ENCODE results near the gene IQSEC1. TPM values are rescaled to one million over a fixed set of nuclear protein-coding genes. Genes with fewer than 3 reads are reported as not detected.

IQSEC1 gene
- total and polyA plus RNA-seq, 9 of the 15 experiments (the other 6 are each of a cell fraction or from before 2014, with no cell fraction given), result 0.56 to 39.0 (median 6.8) TPM

DNA sequence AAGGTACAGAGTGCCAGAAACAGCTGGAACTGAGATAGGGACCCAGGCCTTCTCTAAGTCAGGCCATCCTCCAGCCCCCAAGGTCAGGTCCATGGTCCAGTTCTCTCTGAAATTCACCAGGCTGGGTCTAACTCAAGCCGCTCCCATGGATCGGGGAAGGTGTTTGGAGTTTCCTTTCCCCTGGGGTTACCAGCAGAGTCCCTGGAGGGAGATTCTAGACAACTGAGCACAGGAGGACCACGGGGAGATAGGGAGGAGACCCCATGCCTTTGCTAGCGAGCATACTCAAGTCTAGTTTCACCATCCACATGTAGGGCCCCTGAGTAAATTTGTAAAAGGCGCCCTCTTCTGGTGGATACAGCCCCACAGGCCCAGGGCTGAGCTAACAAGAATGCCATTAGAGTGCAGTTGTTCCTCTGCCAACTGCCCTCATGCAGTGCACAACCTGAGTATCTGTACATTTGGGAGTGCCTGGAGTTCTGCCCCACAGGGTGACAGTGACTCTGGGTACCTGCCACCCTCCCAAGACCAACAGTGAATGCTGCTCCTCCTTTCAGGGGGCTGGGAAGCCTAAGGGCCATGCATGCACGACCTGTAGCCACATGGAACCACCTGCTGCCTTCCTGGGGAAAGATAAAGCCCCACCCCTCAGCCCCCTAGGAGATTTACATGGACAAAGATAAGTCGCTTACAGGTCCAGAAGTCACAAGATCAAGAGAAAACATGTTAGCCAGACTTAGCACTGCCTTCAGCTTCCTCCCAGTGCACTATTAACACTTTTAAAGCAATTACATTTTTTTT lies 89.0 kb downstream of the IQSEC1 start (continued):
- TF ChIP-seq, protein P1, sequence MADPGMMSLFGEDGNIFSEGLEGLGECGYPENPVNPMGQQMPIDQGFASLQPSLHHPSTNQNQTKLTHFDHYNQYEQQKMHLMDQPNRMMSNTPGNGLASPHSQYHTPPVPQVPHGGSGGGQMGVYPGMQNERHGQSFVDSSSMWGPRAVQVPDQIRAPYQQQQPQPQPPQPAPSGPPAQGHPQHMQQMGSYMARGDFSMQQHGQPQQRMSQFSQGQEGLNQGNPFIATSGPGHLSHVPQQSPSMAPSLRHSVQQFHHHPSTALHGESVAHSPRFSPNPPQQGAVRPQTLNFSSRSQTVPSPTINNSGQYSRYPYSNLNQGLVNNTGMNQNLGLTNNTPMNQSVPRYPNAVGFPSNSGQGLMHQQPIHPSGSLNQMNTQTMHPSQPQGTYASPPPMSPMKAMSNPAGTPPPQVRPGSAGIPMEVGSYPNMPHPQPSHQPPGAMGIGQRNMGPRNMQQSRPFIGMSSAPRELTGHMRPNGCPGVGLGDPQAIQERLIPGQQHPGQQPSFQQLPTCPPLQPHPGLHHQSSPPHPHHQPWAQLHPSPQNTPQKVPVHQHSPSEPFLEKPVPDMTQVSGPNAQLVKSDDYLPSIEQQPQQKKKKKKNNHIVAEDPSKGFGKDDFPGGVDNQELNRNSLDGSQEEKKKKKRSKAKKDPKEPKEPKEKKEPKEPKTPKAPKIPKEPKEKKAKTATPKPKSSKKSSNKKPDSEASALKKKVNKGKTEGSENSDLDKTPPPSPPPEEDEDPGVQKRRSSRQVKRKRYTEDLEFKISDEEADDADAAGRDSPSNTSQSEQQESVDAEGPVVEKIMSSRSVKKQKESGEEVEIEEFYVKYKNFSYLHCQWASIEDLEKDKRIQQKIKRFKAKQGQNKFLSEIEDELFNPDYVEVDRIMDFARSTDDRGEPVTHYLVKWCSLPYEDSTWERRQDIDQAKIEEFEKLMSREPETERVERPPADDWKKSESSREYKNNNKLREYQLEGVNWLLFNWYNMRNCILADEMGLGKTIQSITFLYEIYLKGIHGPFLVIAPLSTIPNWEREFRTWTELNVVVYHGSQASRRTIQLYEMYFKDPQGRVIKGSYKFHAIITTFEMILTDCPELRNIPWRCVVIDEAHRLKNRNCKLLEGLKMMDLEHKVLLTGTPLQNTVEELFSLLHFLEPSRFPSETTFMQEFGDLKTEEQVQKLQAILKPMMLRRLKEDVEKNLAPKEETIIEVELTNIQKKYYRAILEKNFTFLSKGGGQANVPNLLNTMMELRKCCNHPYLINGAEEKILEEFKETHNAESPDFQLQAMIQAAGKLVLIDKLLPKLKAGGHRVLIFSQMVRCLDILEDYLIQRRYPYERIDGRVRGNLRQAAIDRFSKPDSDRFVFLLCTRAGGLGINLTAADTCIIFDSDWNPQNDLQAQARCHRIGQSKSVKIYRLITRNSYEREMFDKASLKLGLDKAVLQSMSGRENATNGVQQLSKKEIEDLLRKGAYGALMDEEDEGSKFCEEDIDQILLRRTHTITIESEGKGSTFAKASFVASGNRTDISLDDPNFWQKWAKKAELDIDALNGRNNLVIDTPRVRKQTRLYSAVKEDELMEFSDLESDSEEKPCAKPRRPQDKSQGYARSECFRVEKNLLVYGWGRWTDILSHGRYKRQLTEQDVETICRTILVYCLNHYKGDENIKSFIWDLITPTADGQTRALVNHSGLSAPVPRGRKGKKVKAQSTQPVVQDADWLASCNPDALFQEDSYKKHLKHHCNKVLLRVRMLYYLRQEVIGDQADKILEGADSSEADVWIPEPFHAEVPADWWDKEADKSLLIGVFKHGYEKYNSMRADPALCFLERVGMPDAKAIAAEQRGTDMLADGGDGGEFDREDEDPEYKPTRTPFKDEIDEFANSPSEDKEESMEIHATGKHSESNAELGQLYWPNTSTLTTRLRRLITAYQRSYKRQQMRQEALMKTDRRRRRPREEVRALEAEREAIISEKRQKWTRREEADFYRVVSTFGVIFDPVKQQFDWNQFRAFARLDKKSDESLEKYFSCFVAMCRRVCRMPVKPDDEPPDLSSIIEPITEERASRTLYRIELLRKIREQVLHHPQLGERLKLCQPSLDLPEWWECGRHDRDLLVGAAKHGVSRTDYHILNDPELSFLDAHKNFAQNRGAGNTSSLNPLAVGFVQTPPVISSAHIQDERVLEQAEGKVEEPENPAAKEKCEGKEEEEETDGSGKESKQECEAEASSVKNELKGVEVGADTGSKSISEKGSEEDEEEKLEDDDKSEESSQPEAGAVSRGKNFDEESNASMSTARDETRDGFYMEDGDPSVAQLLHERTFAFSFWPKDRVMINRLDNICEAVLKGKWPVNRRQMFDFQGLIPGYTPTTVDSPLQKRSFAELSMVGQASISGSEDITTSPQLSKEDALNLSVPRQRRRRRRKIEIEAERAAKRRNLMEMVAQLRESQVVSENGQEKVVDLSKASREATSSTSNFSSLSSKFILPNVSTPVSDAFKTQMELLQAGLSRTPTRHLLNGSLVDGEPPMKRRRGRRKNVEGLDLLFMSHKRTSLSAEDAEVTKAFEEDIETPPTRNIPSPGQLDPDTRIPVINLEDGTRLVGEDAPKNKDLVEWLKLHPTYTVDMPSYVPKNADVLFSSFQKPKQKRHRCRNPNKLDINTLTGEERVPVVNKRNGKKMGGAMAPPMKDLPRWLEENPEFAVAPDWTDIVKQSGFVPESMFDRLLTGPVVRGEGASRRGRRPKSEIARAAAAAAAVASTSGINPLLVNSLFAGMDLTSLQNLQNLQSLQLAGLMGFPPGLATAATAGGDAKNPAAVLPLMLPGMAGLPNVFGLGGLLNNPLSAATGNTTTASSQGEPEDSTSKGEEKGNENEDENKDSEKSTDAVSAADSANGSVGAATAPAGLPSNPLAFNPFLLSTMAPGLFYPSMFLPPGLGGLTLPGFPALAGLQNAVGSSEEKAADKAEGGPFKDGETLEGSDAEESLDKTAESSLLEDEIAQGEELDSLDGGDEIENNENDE (IDR thresholded peaks at IDR 0.05; ENCODE audit: low read depth, low read length), result no peak
- TF ChIP-seq ZSCAN32 (CRISPR knock-in tag; IDR thresholded peaks at IDR 0.05) (no peak), JUND (IDR thresholded peaks at IDR 0.05; ENCODE audit: borderline replicate concordance, low read depth, low read length) (no peak), JUND (tag; IDR thresholded peaks at IDR 0.05; ENCODE audit: borderline replicate concordance, low read depth, low read length) (no peak), ZNF175 (CRISPR knock-in tag; IDR thresholded peaks at IDR 0.05; ENCODE audit: low read depth) (0 out of 2 replicates have a peak, but pooled peaks have one; percentile 43), CBFA2T2 (conservative IDR thresholded peaks at IDR 0.05) (0 out of 2 replicates have a peak, but pooled peaks have one; percentile 25), HNRNPL (IDR thresholded peaks at IDR 0.05; ENCODE audit: low read depth, low read length) (peak; percentile 60; the same call in 1 of the 2 replicates), ILF3 (IDR thresholded peaks at IDR 0.05; ENCODE audit: borderline replicate concordance) (no peak), XRCC5 (IDR thresholded peaks at IDR 0.05; ENCODE audit: low read depth, low read length) (peak; percentile 70), THRAP3 (IDR thresholded peaks at IDR 0.05; ENCODE audit: borderline replicate concordance) (no peak), ZNF398 (CRISPR knock-in tag; IDR thresholded peaks at IDR 0.05) (no peak), EGR1 (conservative IDR thresholded peaks at IDR 0.05) (no peak)
